RWPE1 (cell line): ENCODE data around the gene ANTXR1.

Experiments used
- CTCF ChIA-PET: fragments of 350-600 bp; sonication (Branson Sonifier 250); formaldehyde crosslinking; extraction: SDS; loops from one replicate; lab custom pipeline; 2021; lab: Yijun Ruan, JAX
- POLR2A ChIA-PET: fragments of 400-600 bp; formaldehyde crosslinking; extraction: SDS; loops from one replicate; lab custom pipeline; 2020; ENCODE audit warnings: antibody characterized with exemption; ENCODE audit not compliant: low non-redundant PET; lab: Yijun Ruan, JAX
- DNase-seq: peaks from one replicate; pipeline ENCODE4 v3.0.0; 2012; ENCODE audit warnings: low spot score
- H3K27ac ChIP-seq: fragments of 450-650 bp; 2 replicates; pipeline ENCODE4 v1.5.1; 2017
- TF ChIP-seq, protein P1 (sequence below): fragments of 450-650 bp; conservative IDR thresholded peaks from 2 replicates; pipeline ENCODE4 v1.5.1; 2017; ENCODE audit warnings: low read depth, mild to moderate bottlenecking

Gene ANTXR1

DNA sequence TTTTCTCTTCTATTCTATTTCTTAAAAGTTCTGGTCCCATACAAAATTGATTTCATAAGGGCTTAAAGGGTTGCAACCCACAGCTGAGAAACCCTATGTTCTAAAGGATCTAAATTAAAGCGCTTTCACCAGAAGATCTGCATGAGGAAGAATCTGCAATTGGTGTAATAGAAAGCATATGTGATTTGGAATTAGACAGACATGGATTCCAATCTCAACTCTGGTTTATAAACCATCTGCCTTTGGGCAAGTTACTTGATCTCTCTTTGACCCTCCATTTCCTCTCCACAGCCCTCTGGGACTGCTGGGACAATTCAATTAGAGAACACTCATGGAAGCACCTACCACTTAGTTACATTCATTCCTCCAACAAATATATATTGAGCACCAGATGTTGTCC lies 178.7 kb downstream of the ANTXR1 start:
- no peak for DNase-seq
- ChIA-PET POLR2A (no interaction called here), CTCF (no interaction called here)
- no peak overlapping the region for H3K27ac ChIP-seq
- TF ChIP-seq, protein P1, sequence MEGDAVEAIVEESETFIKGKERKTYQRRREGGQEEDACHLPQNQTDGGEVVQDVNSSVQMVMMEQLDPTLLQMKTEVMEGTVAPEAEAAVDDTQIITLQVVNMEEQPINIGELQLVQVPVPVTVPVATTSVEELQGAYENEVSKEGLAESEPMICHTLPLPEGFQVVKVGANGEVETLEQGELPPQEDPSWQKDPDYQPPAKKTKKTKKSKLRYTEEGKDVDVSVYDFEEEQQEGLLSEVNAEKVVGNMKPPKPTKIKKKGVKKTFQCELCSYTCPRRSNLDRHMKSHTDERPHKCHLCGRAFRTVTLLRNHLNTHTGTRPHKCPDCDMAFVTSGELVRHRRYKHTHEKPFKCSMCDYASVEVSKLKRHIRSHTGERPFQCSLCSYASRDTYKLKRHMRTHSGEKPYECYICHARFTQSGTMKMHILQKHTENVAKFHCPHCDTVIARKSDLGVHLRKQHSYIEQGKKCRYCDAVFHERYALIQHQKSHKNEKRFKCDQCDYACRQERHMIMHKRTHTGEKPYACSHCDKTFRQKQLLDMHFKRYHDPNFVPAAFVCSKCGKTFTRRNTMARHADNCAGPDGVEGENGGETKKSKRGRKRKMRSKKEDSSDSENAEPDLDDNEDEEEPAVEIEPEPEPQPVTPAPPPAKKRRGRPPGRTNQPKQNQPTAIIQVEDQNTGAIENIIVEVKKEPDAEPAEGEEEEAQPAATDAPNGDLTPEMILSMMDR: no peak

DNA sequence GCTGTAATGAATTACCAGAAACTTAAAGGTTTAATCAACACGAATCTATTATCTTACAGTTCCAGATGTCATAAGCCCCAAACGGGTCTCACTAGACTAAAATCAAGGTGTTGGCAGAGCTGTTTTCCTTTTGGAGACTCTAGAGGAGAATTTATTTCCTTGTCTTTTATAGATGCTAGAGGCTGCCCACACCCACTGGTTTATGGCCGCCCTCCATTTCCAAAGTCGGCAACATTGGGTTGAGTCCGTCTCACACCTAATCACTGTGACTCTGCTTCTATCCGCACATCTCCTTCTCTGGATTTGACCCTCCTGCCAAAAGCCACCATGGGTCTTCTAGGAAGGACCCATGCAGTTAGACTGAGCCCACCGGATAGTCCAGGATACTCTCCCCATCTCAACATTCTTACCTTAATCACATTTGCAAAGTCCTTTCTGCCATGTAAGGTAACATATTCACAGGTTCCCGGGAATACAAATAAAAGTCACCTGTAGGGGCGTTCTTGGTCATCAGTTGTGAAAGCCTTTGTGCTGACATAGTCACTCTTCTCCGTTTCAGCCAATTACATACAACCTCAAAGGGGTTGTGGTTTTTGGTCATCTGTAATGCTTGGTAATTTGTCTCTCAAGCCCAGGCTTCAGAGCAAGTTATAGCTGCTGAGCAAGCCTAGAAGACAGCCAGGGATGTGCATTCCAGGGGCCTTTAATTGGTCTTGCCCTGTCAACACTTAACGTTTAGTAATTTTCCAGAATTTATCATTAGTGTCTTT lies 179.4 kb downstream of the ANTXR1 start:
- DNase-seq: no peak
- TF ChIP-seq, protein P1: no peak
- ChIA-PET CTCF (no interaction called here), POLR2A (no interaction called here)
- no peak overlapping the region for H3K27ac ChIP-seq

DNA sequence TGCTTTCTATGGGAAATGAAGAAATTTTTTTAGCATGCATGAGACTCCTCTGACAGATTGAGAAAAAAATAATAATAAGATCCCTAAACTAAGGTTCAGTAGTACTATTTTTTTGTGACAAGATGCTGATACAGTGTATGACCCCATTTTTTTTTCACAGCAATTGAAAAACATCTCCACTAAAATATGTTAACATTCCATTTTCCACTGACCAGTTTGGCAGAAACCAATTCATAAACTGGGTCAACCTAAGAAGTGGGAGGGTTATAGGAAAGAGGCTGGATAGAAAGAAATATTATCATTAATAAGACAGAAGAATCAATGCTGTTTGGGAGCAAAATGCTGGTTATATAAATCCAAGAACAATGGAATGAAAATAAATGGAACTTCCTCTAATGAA lies 182.7 kb downstream of the ANTXR1 start:
- no peak for DNase-seq
- H3K27ac ChIP-seq: no peak overlapping the region
- TF ChIP-seq, protein P1: no peak
- POLR2A ChIA-PET: no interaction called here
- CTCF ChIA-PET: no interaction called here

GRCh38 chr2:69196327-69197117 lies 183.5 kb downstream of the ANTXR1 start:
- TF ChIP-seq, protein P1: no peak
- no peak for DNase-seq
- POLR2A ChIA-PET: no interaction called here
- no peak overlapping the region for H3K27ac ChIP-seq
- CTCF ChIA-PET: interaction anchor here (0.7 kb wide), 1 partner anchor 12 kb away, joined by 4 read pairs; no protein-coding TSS in a partner anchor

DNA sequence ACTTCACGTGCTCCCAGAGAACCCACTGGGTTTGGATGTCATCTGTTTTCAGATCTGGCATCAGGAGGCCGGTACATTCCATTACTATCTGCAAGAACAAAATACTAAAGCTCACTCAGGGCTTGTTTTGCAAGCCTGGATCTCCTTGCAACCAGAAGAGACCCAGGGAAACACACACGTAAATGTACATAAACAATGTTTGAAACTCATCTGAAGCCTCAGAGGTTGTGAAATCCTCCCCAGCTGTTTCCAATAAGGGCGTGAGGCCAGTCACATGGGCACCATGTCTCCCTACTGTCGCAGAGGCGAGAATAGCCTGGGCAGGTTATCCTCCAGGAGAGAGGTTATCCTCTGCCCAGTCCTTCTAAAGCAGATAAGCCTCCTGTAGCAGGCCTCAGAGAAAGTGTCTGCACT lies 187.1 kb downstream of the ANTXR1 start:
- TF ChIP-seq, protein P1: no peak
- no peak for DNase-seq
- no peak overlapping the region for H3K27ac ChIP-seq
- ChIA-PET POLR2A (no interaction called here), CTCF (no interaction called here)

- CTCF ChIA-PET: no interaction called here
- POLR2A ChIA-PET: no interaction called here
- TF ChIP-seq, protein P1: no peak
- H3K27ac ChIP-seq: no peak overlapping the region
- no peak for DNase-seq
These were observed 188.3 kb downstream of the ANTXR1 start for GRCh38 chr2:69201259-69201658.
